ENCODE results near the gene ZNF324. TPM values are rescaled to one million over a fixed set of nuclear protein-coding genes. Genes with fewer than 3 reads are reported as not detected.
A peak's percentile ranks its signal among the peaks of the same experiment; 100 is the strongest.

The ZNF324 gene
- total and polyA plus RNA-seq, 2 experiments from 2014 or later = 9.1 to 13.1 TPM

DNA sequence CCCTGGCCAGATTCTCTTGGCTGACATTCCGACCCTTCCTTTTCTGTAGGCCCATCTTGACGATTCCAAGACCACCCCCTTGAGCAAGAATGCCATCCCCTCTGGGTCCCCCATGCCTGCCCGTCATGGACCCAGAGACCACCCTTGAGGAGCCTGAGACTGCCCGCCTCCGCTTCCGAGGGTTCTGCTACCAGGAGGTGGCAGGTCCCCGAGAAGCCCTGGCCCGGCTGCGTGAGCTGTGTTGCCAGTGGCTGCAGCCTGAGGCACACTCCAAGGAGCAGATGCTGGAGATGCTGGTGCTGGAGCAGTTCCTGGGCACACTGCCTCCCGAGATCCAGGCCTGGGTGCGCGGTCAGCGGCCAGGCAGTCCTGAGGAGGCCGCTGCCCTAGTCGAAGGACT, 10.2 kb downstream of the ZNF324 start:
- no peaks in the 10 kb centered on the region for H3K36me3 ChIP-seq (replicated peaks; ENCODE audit: insufficient read depth, low read depth)

DNA sequence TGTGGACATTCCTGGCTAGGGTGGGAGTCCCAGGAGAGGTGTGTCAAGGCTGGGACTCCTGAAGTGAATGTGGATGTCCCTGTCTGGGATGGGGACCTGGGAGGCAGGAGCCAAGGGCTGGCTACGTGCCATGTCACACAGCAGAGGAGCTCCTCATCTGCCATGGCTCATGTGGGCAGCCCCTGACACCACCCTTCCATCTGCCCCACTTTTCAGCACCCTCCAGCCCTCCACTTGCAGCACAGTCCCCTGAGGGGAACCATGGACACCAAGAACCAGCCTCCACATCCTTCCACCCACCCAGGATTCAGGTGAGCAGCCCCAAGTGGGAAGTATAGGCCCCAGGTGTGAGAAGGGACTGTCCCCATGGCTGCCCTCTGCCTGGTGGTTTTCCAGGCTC, 11.0 kb downstream of the ZNF324 start:
- no peaks in the 10 kb centered on the region for H3K27me3 ChIP-seq

More for the DNA sequence above, 10.2 kb downstream of the ZNF324 start:
- DNase-seq (ENCODE audit: low spot score) = no peak
- Histone ChIP-seq H3K27ac (peak overlapping the region; percentile 93), H2AFZ (no peak overlapping the region), H3K4me1 (ENCODE audit: insufficient read depth) (peaks cover 14% of the 10 kb centered on the region), H3K4me3 (no peak overlapping the region), H3K4me2 (peak overlapping the region; percentile 93), H3K27me3 (no peaks in the 10 kb centered on the region), H4K20me1 (ENCODE audit: insufficient read depth, poor library complexity, severe bottlenecking) (no peaks in the 10 kb centered on the region), H3K9me2 (replicated peaks; ENCODE audit: insufficient read depth) (no peaks in the 10 kb centered on the region), H3K9me3 (ENCODE audit: low read depth) (no peaks in the 10 kb centered on the region), H3K79me2 (peaks cover 6% of the 10 kb centered on the region)
- TF ChIP-seq EZH2phosphoT487 (IDR thresholded peaks at IDR 0.05; ENCODE audit: low read depth, severe bottlenecking, unreplicated experiment) = no peak
- no peak for TF ChIP-seq CTCF (IDR thresholded peaks at IDR 0.05; ENCODE audit: poor library complexity)
- no peak for TF ChIP-seq EZH2 (IDR thresholded peaks at IDR 0.05; ENCODE audit: borderline replicate concordance)
- WGBS (ENCODE audit: low lambda C conversion rate, missing lambda C conversion rate) = 94% methylated on average over 15 of the region's 15 CpGs

DNA sequence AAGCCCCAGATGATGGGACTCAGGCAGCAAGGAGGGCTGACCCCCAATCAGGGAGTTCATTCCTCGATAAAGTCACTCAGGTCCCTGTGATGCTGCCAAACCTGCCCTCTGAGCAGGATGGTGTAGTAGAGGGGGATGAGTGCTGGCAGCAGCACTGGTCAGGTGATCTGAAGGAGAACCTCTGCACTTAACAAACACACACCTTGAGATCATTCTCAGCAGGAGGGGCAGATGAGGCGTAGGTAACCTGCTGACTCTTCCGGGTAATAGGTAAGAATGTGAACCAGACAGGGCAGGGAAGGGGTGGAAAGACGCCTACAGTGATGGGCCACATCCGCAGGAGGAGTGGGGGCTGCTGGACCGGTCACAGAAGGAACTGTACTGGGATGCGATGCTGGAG, 12.4 kb downstream of the ZNF324 start:
- Histone ChIP-seq H3K4me2 (no peak overlapping the region), H3K9me2 (replicated peaks; ENCODE audit: insufficient read depth) (no peaks in the 10 kb centered on the region), H3K27me3 (no peaks in the 10 kb centered on the region), H4K20me1 (ENCODE audit: insufficient read depth, poor library complexity, severe bottlenecking) (no peaks in the 10 kb centered on the region), H3K4me1 (ENCODE audit: insufficient read depth) (peaks cover 14% of the 10 kb centered on the region), H3K9me3 (ENCODE audit: low read depth) (no peaks in the 10 kb centered on the region), H3K36me3 (replicated peaks; ENCODE audit: insufficient read depth, low read depth) (no peaks in the 10 kb centered on the region), H3K4me3 (no peak overlapping the region), H2AFZ (no peak overlapping the region), H3K27ac (no peak overlapping the region), H3K79me2 (peaks cover 6% of the 10 kb centered on the region)
- 93% methylated on average over 7 of the region's 7 CpGs for WGBS (ENCODE audit: low lambda C conversion rate, missing lambda C conversion rate)
- no peak for DNase-seq (ENCODE audit: low spot score)
- TF ChIP-seq EZH2 (IDR thresholded peaks at IDR 0.05; ENCODE audit: borderline replicate concordance) = no peak
- TF ChIP-seq EZH2phosphoT487 (IDR thresholded peaks at IDR 0.05; ENCODE audit: low read depth, severe bottlenecking, unreplicated experiment) = no peak
- no peak for TF ChIP-seq CTCF (IDR thresholded peaks at IDR 0.05; ENCODE audit: poor library complexity)

More for the DNA sequence above, 11.0 kb downstream of the ZNF324 start:
- no peaks in the 10 kb centered on the region for H3K36me3 ChIP-seq (replicated peaks; ENCODE audit: insufficient read depth, low read depth)
- TF ChIP-seq EZH2 (IDR thresholded peaks at IDR 0.05; ENCODE audit: borderline replicate concordance) (no peak), EZH2phosphoT487 (IDR thresholded peaks at IDR 0.05; ENCODE audit: low read depth, severe bottlenecking, unreplicated experiment) (no peak), CTCF (IDR thresholded peaks at IDR 0.05; ENCODE audit: poor library complexity) (no peak)
- no peaks in the 10 kb centered on the region for H4K20me1 ChIP-seq (ENCODE audit: insufficient read depth, poor library complexity, severe bottlenecking)
- H3K4me1 ChIP-seq (ENCODE audit: insufficient read depth) = peaks cover 14% of the 10 kb centered on the region
- H3K27ac ChIP-seq = no peak overlapping the region
- DNase-seq (ENCODE audit: low spot score) = no peak
- H3K4me2 ChIP-seq = no peak overlapping the region
- no peaks in the 10 kb centered on the region for H3K9me3 ChIP-seq (ENCODE audit: low read depth)
- peaks cover 6% of the 10 kb centered on the region for H3K79me2 ChIP-seq
- H3K9me2 ChIP-seq (replicated peaks; ENCODE audit: insufficient read depth) = no peaks in the 10 kb centered on the region
- H2AFZ ChIP-seq = no peak overlapping the region
- H3K4me3 ChIP-seq = no peak overlapping the region
- WGBS (ENCODE audit: low lambda C conversion rate, missing lambda C conversion rate) = 100% methylated on average over 1 of the region's 1 CpG
